Mammary epithelial cell (primary cell): ENCODE data around the gene PIK3CG.

ENCODE experiments used
- EZH2 ChIP-seq: IDR thresholded peaks from 2 replicates; pipeline ENCODE4 v1.6.1; 2012; ENCODE audit warnings: low read length, inconsistent platforms, borderline replicate concordance
- TF ChIP-seq, protein P1 (sequence below), 2 donors: IDR thresholded peaks in 1 of 2; conservative IDR thresholded peaks in 1 of 2; 2 replicates each; pipeline ENCODE4 v1.5.1; 2011 to 2012; ENCODE audit warnings: inconsistent platforms in 2 of 2, low read length in 2 of 2, mild to moderate bottlenecking in 2 of 2, control low read depth in 1 of 2, low read depth in 1 of 2; ENCODE audit not compliant: insufficient read depth in 1 of 2; ENCODE audit errors: extremely low read depth in 1 of 2

DNA sequence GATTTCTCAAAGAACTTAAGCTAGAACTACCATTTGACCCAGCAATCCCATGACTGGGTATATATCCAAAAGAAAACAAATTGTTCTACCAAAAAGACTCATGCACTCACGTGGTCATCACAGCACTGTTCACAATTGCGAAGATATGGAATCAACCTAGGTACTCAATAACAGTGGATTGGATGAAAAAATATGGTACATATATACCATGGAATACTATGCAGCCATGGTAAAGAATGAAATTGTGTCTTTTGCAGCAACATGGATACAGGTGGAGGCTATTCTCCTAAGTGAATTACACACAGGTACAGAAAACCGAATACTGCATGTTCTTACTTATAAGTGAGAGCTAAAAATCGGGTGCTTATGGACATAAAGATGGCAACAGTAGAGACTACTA is 61.8 kb downstream of the PIK3CG start:
- TF ChIP-seq, protein P1, sequence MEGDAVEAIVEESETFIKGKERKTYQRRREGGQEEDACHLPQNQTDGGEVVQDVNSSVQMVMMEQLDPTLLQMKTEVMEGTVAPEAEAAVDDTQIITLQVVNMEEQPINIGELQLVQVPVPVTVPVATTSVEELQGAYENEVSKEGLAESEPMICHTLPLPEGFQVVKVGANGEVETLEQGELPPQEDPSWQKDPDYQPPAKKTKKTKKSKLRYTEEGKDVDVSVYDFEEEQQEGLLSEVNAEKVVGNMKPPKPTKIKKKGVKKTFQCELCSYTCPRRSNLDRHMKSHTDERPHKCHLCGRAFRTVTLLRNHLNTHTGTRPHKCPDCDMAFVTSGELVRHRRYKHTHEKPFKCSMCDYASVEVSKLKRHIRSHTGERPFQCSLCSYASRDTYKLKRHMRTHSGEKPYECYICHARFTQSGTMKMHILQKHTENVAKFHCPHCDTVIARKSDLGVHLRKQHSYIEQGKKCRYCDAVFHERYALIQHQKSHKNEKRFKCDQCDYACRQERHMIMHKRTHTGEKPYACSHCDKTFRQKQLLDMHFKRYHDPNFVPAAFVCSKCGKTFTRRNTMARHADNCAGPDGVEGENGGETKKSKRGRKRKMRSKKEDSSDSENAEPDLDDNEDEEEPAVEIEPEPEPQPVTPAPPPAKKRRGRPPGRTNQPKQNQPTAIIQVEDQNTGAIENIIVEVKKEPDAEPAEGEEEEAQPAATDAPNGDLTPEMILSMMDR (conservative IDR thresholded peaks at IDR 0.05 in 1 of 2, IDR thresholded peaks at IDR 0.05 in 1 of 2; ENCODE audit: extremely low read depth in 1 of 2, insufficient read depth in 1 of 2, low read depth in 1 of 2, low read length in 2 of 2) = no peak
- TF ChIP-seq EZH2 = no peak
